ENCODE results near the gene TRIM37.

The TRIM37 gene

GRCh38 chr17:59038734-59039133 lies 67.9 kb downstream of the TRIM37 start:
- H3K4me2 ChIP-seq (ENCODE audit: low read depth, low read length, poor library complexity, severe bottlenecking) = no peak overlapping the region
- H3K4me3 ChIP-seq (ENCODE audit: insufficient read depth, low read length, poor library complexity, severe bottlenecking) = no peak overlapping the region
- H3K27me3 ChIP-seq (ENCODE audit: low read length) = no peaks in the 10 kb centered on the region
- H2AFZ ChIP-seq (ENCODE audit: low read depth, low read length, severe bottlenecking) = no peak overlapping the region
- peaks cover 11% of the 10 kb centered on the region; the same call in 1 of the 2 replicates for H3K36me3 ChIP-seq (ENCODE audit: low read length)
- no peak overlapping the region for H3K27ac ChIP-seq (ENCODE audit: low read depth, low read length)
- H3K9me3 ChIP-seq (ENCODE audit: insufficient read depth, low read length) = no peaks in the 10 kb centered on the region
- H3K9me2 ChIP-seq (replicated peaks; ENCODE audit: insufficient read depth, low read length) = no peaks in the 10 kb centered on the region
- no peaks in the 10 kb centered on the region; the same call in 1 of the 2 replicates for H3F3A ChIP-seq (ENCODE audit: insufficient read depth)
- no peak for TF ChIP-seq EZH2phosphoT487 (conservative IDR thresholded peaks at IDR 0.05; ENCODE audit: low read length)
- TF ChIP-seq, protein P1, sequence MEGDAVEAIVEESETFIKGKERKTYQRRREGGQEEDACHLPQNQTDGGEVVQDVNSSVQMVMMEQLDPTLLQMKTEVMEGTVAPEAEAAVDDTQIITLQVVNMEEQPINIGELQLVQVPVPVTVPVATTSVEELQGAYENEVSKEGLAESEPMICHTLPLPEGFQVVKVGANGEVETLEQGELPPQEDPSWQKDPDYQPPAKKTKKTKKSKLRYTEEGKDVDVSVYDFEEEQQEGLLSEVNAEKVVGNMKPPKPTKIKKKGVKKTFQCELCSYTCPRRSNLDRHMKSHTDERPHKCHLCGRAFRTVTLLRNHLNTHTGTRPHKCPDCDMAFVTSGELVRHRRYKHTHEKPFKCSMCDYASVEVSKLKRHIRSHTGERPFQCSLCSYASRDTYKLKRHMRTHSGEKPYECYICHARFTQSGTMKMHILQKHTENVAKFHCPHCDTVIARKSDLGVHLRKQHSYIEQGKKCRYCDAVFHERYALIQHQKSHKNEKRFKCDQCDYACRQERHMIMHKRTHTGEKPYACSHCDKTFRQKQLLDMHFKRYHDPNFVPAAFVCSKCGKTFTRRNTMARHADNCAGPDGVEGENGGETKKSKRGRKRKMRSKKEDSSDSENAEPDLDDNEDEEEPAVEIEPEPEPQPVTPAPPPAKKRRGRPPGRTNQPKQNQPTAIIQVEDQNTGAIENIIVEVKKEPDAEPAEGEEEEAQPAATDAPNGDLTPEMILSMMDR (IDR thresholded peaks at IDR 0.05; ENCODE audit: insufficient read depth, low read length, poor library complexity, severe bottlenecking) = no peak
- H3K9ac ChIP-seq (ENCODE audit: low read length) = no peak overlapping the region
- H3K79me2 ChIP-seq (ENCODE audit: insufficient read depth, low read length) = no peaks in the 10 kb centered on the region
- H4K20me1 ChIP-seq (ENCODE audit: low read depth, low read length) = no peaks in the 10 kb centered on the region

DNA sequence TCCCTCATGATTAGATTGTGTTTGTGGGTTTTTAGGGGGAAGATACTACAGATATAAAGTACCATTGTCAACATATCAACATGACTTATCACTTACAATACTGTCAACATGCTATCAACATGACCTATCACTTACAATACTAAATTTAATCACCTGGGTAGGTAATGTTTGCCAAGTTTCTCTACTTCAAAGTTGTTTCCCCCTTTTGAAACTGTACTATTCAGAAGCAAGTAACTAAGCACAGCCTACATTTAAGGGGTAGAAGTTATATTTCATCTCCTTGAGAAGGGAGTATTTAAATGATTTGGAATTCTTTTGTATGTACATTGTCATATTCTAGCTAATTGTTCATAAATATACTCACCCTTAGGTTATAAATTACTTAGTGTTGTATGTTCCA lies 68.7 kb downstream of the TRIM37 start:
- H3K4me3 ChIP-seq (ENCODE audit: insufficient read depth, low read length, poor library complexity, severe bottlenecking) = no peak overlapping the region
- H3K36me3 ChIP-seq (ENCODE audit: low read length) = peaks cover 11% of the 10 kb centered on the region; the same call in 1 of the 2 replicates
- H3K79me2 ChIP-seq (ENCODE audit: insufficient read depth, low read length) = no peaks in the 10 kb centered on the region
- no peak overlapping the region for H3K27ac ChIP-seq (ENCODE audit: low read depth, low read length)
- no peaks in the 10 kb centered on the region for H3K9me2 ChIP-seq (replicated peaks; ENCODE audit: insufficient read depth, low read length)
- no peak overlapping the region for H3K4me2 ChIP-seq (ENCODE audit: low read depth, low read length, poor library complexity, severe bottlenecking)
- H3K9ac ChIP-seq (ENCODE audit: low read length) = no peak overlapping the region
- H2AFZ ChIP-seq (ENCODE audit: low read depth, low read length, severe bottlenecking) = no peak overlapping the region
- no peaks in the 10 kb centered on the region for H3K9me3 ChIP-seq (ENCODE audit: insufficient read depth, low read length)
- H3K27me3 ChIP-seq (ENCODE audit: low read length) = no peaks in the 10 kb centered on the region
- no peaks in the 10 kb centered on the region for H4K20me1 ChIP-seq (ENCODE audit: low read depth, low read length)
- TF ChIP-seq, protein P1 (IDR thresholded peaks at IDR 0.05; ENCODE audit: insufficient read depth, low read length, poor library complexity, severe bottlenecking) = no peak
- no peak for TF ChIP-seq EZH2phosphoT487 (conservative IDR thresholded peaks at IDR 0.05; ENCODE audit: low read length)
- no peaks in the 10 kb centered on the region; the same call in 1 of the 2 replicates for H3F3A ChIP-seq (ENCODE audit: insufficient read depth)

DNA sequence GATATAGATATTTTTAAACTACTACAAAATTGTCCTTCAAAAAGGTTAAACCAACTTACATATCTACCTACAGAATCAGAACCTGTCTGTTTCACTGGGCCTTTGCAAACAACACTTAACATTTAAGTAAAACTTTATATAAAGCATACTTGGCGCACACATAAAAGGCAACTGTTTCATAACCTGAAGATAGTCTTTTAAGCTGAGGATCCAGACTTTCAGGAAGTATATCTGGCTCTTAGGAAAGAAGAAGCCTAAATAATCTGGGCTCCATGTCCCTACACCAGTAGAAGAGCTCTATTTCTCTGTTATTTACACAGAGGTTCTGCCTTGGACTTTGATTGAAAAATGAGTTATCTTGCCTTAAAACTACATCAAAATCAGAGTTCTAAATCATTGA lies 75.9 kb downstream of the TRIM37 start:
- Histone ChIP-seq H3K79me2 (ENCODE audit: insufficient read depth, low read length) (no peaks in the 10 kb centered on the region), H3K27ac (ENCODE audit: low read depth, low read length) (no peak overlapping the region), H3K9me2 (replicated peaks; ENCODE audit: insufficient read depth, low read length) (no peaks in the 10 kb centered on the region), H3K9ac (ENCODE audit: low read length) (no peak overlapping the region), H3K9me3 (ENCODE audit: insufficient read depth, low read length) (no peaks in the 10 kb centered on the region), H3K4me2 (ENCODE audit: low read depth, low read length, poor library complexity, severe bottlenecking) (no peak overlapping the region), H3K27me3 (ENCODE audit: low read length) (no peaks in the 10 kb centered on the region), H2AFZ (ENCODE audit: low read depth, low read length, severe bottlenecking) (no peak overlapping the region), H3F3A (ENCODE audit: insufficient read depth) (peaks cover 12% of the 10 kb centered on the region; the same call in 1 of the 2 replicates), H3K36me3 (ENCODE audit: low read length) (peaks cover 18% of the 10 kb centered on the region), H4K20me1 (ENCODE audit: low read depth, low read length) (no peaks in the 10 kb centered on the region), H3K4me3 (ENCODE audit: insufficient read depth, low read length, poor library complexity, severe bottlenecking) (no peak overlapping the region)
- no peak for TF ChIP-seq EZH2phosphoT487 (conservative IDR thresholded peaks at IDR 0.05; ENCODE audit: low read length)
- TF ChIP-seq, protein P1 (IDR thresholded peaks at IDR 0.05; ENCODE audit: insufficient read depth, low read length, poor library complexity, severe bottlenecking) = no peak

All from SU-DHL-6 (cell line).